GM18507 (cell line): ENCODE results near the gene CD28.
A peak's percentile ranks its signal among the peaks of the same experiment; 100 is the strongest.

Experiments used
- DNase-seq: peaks from one replicate; pipeline ENCODE4 v3.0.0; 2011; ENCODE audit warnings: low read depth; ENCODE audit not compliant: insufficient read length; ENCODE audit errors: extremely low spot score
- FAIRE-seq: peaks from 2 replicates; lab custom pipeline; 2011; peaks lifted over from hg19 to GRCh38; lab: Jason Lieb, UNC

CD28 gene

GRCh38 chr2:203706403-203706802, at the start of gene CD28:
Gene CD28, plus strand, starts transcription at chr2:203706639. Its CDS starts 58 bp downstream, at chr2:203706697.
- peak; percentile 75 for DNase-seq
- peak; percentile 96 for FAIRE-seq

DNA sequence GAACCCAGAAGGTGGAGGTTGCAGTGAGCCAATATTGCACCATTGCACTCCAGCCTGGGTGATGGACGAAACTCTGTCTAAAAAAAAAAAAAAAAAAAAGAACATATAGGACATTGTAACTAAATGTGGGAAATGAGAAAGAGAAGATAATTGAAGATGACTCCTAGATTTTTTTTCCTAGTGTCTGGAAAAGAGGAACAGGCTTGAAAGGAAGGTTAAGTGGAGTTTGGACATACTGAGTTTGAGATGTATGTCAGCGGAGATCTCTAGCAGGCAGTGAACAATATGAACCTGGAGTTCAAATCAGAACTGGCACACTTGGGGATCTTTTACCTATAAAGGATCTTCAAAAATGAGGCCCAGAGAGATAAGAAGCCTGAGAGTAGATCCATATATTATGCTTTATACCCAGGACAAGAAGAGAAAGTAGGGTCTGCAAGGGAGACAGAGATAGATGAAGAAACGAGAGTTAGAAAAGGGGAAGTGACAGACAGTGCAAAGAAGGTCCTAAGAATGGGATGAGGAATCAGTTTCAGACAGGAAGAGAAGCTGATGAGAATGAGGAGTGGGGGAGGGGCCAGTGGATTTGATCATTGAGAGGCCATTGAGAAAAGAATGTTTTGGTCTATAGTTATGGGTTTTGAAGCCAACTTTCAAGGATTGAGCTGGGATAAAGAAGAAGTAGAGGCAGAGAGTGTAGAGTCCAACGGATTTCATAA, 46.9 kb upstream of the CD28 start:
- DNase-seq (no peak), FAIRE-seq (no peak)

DNA sequence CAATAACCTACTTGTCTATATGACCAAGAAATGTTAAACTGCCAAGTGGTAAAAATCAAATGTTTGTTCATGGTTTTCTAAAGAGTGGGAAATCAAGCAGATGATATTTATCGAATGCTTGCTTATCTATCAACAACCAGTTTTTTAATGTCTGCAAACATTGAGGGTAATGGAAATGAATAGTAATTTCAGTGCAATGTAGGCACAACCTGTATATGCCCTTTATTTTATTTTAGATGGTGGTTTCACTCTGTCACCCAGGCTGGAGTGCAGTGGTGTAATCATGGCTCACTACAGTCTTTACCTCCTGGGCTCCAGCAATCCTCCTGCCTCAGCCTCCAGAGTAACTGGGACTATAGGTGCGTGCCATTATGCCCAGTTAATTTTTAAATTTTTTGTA, 46.0 kb upstream of the CD28 start:
- FAIRE-seq = no peak
- DNase-seq = no peak

DNA sequence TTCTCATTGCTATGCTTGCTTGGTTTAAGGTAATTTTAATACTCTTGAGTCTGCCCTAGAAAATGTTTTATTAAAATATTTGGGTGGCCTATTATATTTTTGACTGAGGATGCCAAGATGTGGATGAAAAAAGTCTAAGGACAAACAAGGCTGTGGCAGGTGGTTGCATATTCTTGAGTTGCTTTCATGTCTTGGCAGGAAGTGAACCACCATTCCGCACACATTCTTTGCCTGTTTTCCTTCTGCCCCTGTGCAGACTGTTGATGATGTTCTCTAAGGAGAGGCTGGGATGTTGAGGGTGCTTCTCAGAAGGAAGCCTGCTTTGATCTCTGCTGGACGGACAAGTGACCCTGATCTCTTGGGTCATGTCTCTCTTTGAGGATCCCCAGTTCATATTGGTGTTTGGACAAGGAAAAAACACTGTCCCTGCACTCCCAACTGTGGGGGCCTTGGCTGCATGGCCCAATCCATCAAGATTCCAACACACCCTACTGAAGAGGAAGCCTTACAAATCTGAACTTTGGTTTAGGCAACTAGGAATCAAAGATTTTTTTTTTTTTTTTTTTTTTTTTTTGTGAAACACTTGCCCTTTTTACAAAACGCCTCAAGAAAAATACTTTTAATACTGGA, 45.0 kb upstream of the CD28 start:
- DNase-seq = no peak

DNA sequence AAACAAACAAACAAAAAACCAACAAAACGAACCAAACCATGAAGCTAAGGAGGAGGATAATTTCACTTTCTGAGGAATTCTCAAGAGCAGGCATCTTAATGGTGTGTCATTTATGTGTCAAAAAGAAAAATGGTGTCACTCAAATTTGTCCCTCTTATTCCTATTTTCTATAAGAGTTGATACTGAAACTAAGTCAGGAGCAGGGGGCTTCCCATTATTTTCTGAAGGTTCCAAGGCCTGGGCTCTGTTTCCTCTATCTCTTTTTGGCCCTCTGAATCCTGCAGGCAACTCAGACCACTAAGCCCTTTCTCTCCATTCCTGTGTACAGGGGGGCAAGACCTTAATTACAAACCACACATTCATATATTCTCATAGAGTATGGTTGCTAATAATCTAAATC, 44.0 kb upstream of the CD28 start:
- FAIRE-seq = no peak
- DNase-seq = no peak

More for the DNA sequence above, 45.0 kb upstream of the CD28 start:
- no peak for FAIRE-seq

- no peak for FAIRE-seq
Observed at GRCh38 chr2:203662951-203663350, 43.5 kb upstream of the CD28 start.

DNA sequence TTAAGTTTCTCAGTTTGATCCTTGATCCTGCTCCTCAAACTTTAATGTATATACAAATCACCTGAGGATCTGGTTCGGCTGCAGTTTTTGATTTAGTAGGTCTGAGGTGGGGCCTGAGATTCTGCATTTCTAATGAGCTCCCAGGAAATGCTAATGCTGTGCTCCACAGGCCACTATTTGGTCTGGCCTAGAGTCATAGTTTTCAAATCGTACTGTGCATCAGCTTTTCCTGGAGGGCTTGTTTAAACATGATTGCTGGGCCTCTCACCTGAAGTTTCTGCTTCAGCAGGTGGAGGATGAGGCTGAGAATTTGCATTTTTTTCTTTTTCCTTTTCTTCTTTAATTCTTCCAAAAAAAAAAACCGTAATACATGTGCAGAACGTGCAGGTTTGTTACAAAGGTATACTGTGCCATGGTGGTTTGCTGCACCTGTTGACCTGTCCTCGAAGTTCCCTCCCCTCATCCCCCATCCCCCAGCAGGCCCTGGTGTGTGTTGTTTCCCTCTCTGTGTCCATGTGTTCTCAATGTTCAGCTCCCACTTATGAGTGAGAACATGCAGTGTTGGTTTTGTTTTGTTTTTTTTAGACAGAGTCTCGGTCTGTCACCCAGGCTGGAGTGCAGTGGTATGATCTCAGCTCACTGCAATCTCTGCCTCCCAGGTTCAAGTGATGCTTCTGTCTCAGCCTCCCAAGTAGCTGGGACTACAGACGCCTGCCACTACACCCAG, 42.2 kb upstream of the CD28 start:
- FAIRE-seq (no peak), DNase-seq (no peak)

More at GRCh38 chr2:203662951-203663350, 43.5 kb upstream of the CD28 start:
- no peak for DNase-seq

- DNase-seq = no peak
- no peak for FAIRE-seq
Observed at GRCh38 chr2:203667838-203668237, 38.6 kb upstream of the CD28 start.

- DNase-seq (no peak), FAIRE-seq (no peak)
Observed at GRCh38 chr2:203669820-203670219, 36.6 kb upstream of the CD28 start.

DNA sequence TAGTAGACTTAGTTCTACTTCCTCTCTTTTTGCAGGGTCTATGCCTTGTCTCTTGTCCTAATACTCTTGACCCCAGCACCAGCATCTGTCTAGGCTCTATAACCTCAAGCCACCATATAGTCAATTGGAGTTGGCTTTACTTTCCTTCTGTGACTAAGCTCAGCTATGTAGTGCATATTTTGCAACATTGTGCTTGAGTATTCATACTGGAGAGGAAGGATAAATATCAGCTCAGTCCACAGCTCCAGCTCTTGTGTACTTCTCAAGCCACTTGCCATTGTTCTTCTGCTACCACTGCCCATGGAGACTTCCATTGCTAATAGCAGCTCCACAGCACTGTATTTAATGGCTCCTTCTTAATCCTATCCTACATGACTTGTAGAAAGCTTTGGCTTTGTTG, 35.5 kb upstream of the CD28 start:
- DNase-seq (no peak), FAIRE-seq (no peak)

GRCh38 chr2:203671876-203672275, 34.6 kb upstream of the CD28 start:
- DNase-seq (no peak), FAIRE-seq (no peak)

DNA sequence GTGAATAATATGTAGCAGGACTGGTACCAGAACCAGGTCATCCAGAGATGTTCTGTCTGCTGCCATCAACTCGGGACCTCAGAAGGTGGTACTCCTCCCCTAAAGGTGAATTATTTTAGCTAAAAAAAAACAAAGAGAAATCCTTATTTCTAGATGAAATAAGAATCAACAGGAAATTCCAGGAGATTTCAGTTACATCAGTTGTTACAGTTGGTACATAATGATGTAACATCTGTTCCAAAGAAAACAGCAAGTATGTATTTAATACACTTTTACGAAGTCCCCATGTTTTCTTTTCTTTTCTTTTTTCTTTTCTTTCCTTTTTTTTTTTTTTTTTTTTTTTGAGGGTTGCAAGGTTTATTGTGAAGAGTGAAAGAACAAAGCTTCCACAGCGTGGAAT, 33.6 kb upstream of the CD28 start:
- DNase-seq (no peak), FAIRE-seq (no peak)

DNA sequence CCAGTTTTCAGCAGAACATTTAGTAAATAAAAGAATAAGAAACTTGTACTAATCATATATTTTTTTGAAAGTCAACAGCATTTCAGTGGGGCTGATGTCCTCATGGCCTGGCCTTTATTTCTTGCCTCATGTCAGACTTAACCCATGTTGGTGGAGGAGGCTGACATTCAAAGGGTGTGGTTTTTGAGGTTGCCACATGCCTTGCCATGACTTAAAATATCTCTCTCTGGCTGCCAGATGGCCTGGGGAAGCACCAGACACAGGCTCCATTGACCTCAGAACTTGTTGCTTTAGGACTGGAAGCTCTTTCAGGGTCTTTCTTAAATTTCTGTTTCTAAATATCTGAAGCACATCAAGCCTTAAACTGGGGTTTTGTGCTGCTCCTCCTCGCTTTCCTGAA, 32.5 kb upstream of the CD28 start:
- DNase-seq = no peak
- FAIRE-seq = peak; percentile 92

DNA sequence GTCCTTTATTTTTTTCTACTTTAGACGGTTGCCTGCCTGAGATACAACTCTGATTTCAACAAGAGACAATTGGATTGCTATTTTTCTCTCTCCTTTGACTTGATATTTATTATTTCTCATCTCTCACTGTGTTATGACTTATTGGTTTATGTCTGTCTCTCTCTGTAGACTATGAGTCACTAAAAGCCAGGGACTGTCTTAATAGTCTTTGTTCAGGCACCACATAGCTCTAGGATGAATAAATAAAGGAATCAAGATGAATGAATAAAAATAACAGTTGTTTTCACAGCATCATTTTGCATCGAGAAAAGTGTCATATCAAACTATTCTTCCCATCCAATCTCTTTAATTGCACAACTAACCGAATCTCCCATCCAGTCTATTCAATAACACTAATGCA, 31.4 kb upstream of the CD28 start:
- DNase-seq (no peak), FAIRE-seq (no peak)

GRCh38 chr2:203678971-203679370, 27.5 kb upstream of the CD28 start:
- FAIRE-seq (no peak), DNase-seq (no peak)

GRCh38 chr2:203679401-203679800, 27.0 kb upstream of the CD28 start:
- FAIRE-seq (no peak), DNase-seq (no peak)

DNA sequence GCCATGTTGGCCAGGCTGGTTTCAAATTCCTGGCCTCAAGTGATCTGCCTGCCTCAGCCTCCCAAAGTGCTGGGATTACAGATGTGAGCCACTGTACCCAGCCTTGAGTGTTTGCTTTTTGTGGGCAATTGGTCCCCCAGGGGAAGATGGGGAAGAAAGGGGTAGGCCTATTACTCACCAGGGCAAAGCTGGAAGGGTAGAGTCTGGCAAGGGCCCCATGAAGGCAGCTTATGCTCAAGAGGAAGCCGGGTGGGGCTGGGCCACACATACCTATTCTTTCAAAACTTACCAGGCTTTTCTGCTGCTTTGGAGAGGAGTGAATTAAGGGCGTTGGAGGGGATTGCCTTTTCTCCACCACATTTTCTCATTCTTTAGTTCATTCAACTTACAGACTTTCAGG, 24.5 kb upstream of the CD28 start:
- DNase-seq (no peak), FAIRE-seq (no peak)

GRCh38 chr2:203682688-203683130, 23.7 kb upstream of the CD28 start:
- no peak for FAIRE-seq
- no peak for DNase-seq

DNA sequence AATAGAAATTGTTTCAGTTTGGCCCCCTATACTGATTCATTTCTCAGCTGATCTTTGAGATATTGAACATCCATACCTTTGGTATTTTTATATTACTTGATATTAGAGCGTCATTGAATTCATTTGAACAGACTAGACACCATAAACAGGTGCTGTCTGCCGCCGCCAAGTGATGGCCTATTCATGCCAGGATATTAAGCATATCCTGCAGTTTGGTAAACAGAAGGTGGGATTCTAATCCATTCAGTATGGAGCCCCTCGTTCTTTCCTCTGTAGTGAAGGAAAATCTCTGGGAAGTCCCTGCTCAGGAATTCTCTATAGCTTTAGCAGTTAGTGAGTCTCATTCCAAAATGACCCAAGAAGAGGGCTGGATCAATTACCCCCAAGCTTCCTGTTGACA, 23.0 kb upstream of the CD28 start:
- DNase-seq = no peak
- FAIRE-seq = no peak

DNA sequence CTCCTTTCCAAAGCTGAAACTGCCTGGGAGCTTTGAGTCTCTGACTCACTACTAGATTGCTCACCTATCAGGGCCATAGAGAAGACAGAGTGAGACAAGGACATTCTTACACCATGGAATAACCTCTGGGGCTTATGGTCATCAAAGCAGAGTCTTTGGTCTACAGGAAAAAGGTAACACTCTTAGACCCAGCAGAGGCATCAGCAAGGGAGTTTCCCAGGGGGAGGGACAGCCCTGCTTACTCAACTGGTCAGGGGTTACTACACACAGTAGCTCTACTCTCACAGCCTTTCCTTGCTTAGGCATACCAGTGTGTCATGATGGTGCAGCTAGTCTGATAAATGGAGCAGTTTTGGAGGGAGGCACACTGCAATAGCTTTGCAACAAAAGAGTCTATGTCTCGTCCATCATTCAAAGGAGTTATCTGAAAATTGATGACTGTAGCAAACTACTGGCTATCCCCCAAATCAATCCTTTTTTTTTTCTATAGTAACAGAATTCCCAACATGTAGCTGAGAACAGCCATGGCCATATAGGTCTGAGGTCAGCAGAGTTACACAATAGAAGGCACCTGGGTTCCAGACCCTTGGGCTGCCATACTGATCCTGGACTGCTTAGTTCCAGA, 22.4 kb upstream of the CD28 start:
- no peak for DNase-seq
- FAIRE-seq = peak; percentile 50
